Ascending aorta (tissue), 2 donors: ENCODE measurements around the gene FADS6. TPM values are rescaled to one million over a fixed set of nuclear protein-coding genes. Genes with fewer than 3 reads are reported as not detected.

ENCODE experiments used
- DNase-seq, 2 donors: peaks; one replicate each; pipeline ENCODE4 v3.0.0-alpha.2; 2019; ENCODE audit warnings: low spot score in 2 of 2
- H3K27ac ChIP-seq, 2 donors: fragments of 200-600 bp; sonication (generic); one replicate each; pipeline ENCODE4 v1.5.1; 2016 to 2017; ENCODE audit warnings: mild to moderate bottlenecking in 1 of 2
- H3K27me3 ChIP-seq: fragments of 200-600 bp; sonication (generic); one replicate; pipeline ENCODE4 v1.5.1; 2017
- H3K36me3 ChIP-seq, 2 donors: fragments of 200-600 bp; sonication (generic); one replicate each; pipeline ENCODE4 v1.5.1; 2016
- H3K4me1 ChIP-seq, 2 donors: fragments of 200-600 bp; sonication (generic); one replicate each; pipeline ENCODE4 v1.5.1; 2016 to 2017; ENCODE audit warnings: mild to moderate bottlenecking in 1 of 2
- H3K4me3 ChIP-seq, 2 donors: fragments of 200-600 bp; sonication (generic); one replicate each; pipeline ENCODE4 v1.5.1; 2016 to 2017; ENCODE audit warnings: mild to moderate bottlenecking in 1 of 2
- H3K9me3 ChIP-seq, 2 donors: fragments of 200-600 bp; sonication (generic); one replicate each; pipeline ENCODE4 v1.5.1; 2016
- intact Hi-C: fragments of 100-400 bp; cut with DNase I; formaldehyde crosslinking; loops from one replicate; pipeline ENCODE4 v1.15.1; 2023
- total RNA-seq: library from RNA; depleted of rRNA; stranded (reverse); fragments of >200 nt; gene quantifications from one replicate; pipeline ENCODE4 v1.1.0, GENCODE V29; 2016
- TF ChIP-seq, protein P1 (sequence below), 3 experiments: fragments of 200-600 bp in 2 of 3; fragments of 450-650 bp in 1 of 3; sonication (generic) in 2 of 3; IDR thresholded peaks; one replicate each; pipeline ENCODE4 v1.5.1; 2016 to 2019; ENCODE audit warnings: antibody characterized with exemption in 3 of 3, mild to moderate bottlenecking in 1 of 3, moderate library complexity in 1 of 3

Gene FADS6
- total RNA-seq, 1 donor from 2014 or later, result not detected

DNA sequence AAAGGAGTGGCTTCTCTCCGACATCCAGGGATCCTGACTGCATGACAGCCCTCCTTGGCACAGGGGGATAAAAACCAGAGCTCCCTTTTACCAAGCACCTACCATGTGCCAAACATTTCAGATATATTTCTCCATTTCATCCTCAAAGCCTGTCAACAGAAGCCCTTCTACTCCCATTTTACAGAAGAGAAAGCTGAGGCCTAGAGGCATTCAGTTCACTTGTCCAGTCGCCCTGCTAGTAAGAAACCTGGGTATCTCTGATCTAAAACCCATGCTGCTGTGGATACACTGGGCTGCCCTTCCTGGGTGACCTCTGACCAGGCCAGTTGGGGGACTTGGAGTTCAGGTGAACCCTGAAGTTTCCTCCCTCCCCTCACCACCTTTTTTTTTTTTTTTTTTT is 14.8 kb downstream of the FADS6 start:
- peaks cover 0 to 7% of the 10 kb centered on the region in 2 donors for H3K4me1 ChIP-seq
- no peaks in the 10 kb centered on the region for H3K9me3 ChIP-seq
- TF ChIP-seq, protein P1, sequence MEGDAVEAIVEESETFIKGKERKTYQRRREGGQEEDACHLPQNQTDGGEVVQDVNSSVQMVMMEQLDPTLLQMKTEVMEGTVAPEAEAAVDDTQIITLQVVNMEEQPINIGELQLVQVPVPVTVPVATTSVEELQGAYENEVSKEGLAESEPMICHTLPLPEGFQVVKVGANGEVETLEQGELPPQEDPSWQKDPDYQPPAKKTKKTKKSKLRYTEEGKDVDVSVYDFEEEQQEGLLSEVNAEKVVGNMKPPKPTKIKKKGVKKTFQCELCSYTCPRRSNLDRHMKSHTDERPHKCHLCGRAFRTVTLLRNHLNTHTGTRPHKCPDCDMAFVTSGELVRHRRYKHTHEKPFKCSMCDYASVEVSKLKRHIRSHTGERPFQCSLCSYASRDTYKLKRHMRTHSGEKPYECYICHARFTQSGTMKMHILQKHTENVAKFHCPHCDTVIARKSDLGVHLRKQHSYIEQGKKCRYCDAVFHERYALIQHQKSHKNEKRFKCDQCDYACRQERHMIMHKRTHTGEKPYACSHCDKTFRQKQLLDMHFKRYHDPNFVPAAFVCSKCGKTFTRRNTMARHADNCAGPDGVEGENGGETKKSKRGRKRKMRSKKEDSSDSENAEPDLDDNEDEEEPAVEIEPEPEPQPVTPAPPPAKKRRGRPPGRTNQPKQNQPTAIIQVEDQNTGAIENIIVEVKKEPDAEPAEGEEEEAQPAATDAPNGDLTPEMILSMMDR (IDR thresholded peaks at IDR 0.05), result no peak
- intact Hi-C loops, result loop anchor here (10.0 kb wide), 2 partner anchors 664 to 1784 kb away; partner anchors contain the start of genes SLC39A11 and TTYH2
- H3K36me3 ChIP-seq, result no peaks in the 10 kb centered on the region
- no peaks in the 10 kb centered on the region for H3K27me3 ChIP-seq
- no peak overlapping the region for H3K27ac ChIP-seq
- no peak overlapping the region for H3K4me3 ChIP-seq
- DNase-seq, result no peak

DNA sequence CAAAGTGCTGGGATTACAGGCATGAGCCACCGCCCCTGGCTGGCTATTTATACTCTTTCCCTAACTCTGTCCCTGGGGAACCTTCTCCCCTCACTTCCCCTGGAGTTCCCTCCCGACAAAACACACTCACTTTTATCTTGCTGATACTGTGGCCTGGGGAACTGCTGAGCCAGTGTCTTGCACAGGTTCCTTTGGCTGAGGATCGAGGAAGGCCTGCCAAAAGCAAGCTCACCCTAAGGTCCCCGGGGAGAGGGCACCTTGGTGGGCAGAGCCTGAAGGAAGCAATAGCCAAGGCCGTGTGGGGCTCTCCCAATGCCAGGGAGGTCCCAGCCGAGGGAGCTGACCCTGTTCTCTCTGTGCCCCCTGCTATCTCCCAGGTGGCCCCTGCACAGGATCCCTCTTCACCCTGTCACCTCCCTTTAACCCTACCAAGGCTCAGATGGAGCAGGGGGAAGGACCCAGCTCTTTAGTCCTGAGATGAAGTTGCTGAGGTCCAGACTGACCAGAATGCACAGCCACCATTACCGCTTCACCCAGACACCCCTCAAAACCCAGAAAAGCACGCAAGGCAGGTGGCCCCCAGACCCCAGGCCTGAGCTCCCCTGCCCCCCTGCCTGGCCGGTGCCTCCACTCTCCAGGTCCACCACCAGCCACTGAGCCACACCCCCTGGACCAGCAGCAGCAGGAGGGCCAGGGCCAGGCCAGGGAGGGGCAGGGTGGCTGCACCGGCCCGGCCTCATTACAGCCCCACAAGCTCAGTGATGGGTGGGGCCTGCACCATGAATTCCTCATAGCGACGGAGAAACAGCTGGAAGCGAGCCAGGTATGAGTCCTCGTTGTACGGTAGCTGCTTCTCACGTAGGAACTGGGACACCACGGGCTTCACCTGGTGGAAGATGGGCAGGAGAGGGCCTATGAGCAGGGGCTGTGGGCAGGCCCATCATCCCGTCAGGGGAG is 15.6 kb downstream of the FADS6 start:
- peaks cover 0 to 8% of the 10 kb centered on the region in 2 donors for H3K4me1 ChIP-seq
- H3K9me3 ChIP-seq, result no peaks in the 10 kb centered on the region
- no peak overlapping the region for H3K27ac ChIP-seq
- no peak for DNase-seq
- no peak overlapping the region for H3K4me3 ChIP-seq
- intact Hi-C loops, result loop anchor here (10.0 kb wide), 2 partner anchors 663 to 1783 kb away; partner anchors contain the start of genes SLC39A11 and TTYH2
- TF ChIP-seq, protein P1 (IDR thresholded peaks at IDR 0.05), result no peak
- no peaks in the 10 kb centered on the region for H3K36me3 ChIP-seq
- no peaks in the 10 kb centered on the region for H3K27me3 ChIP-seq

DNA sequence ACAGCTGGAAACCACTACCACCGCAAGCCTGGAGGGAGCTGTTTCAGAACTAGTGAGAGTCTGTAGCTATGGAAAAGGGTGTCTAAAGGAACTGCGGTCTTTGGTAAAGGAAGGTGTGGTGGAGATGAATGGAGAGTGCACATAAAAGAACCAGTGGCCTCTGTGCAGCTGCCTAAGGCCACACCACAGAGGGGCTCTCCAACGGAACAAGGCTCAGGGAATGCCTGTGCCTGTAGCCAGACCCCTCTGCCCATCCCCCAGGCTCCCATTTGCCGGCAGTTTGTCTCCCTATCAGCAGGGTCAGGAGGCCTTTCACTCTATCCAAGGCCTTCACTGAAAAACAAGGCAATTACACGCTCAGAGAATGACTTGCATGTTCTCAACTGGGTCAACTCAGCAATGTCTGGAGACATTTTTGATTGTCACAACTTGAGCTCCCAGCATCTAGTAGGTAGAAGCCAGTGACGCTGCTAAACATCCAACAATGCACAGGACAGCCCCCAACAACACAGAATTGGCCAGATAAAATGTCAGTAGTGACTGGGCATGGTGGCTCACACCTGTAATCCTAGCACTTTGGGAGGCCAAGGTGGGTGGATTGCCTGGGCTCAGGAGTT is 17.3 kb downstream of the FADS6 start:
- no peak for DNase-seq
- Histone ChIP-seq H3K36me3 (no peaks in the 10 kb centered on the region), H3K9me3 (no peaks in the 10 kb centered on the region), H3K4me1 (peaks cover 6 to 16% of the 10 kb centered on the region in 2 donors), H3K27ac (no peak overlapping the region), H3K4me3 (no peak overlapping the region), H3K27me3 (no peaks in the 10 kb centered on the region)
- intact Hi-C loops, result loop anchor here (10.0 kb wide), 2 partner anchors 661 to 1781 kb away; partner anchors contain the start of genes SLC39A11 and TTYH2
- TF ChIP-seq, protein P1 (IDR thresholded peaks at IDR 0.05), result no peak

DNA sequence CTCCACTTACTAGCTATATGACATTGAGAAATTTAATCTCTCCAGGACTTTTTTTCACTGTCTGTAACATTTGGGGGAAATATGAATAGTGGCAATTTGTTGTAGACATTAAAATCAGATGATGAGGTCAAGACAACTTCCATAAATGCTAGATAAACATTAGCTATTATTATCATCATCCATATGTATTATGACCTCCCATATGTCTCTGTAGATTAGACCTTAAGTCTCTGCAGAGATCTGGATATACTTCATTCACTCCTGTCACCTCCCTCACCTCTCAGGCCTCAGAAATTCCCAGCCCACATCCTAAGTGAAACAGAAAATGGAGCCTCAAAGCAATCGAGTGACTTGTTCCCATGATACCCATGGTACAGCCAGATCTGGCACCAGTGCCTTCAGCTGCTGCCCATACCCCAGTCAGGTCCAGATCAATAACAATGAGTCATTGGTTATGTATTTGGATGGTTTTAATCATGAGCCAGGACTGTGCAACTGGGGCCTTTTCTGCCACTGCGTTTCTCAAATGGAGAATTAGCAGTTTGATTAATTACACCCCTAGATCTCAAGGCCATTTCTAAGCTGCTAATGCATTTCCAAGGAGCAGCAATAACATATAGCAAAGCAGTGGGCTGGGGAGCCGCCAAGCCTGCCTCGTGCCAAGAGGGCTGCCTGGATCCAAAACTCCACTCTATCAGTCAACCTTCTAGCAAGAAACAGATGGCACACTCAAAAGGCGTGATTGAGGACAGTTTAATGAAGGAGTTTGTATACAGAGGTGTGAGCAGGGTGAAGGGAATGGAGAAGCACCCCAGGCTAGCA is 18.1 kb downstream of the FADS6 start:
- Histone ChIP-seq H3K4me3 (no peak overlapping the region), H3K36me3 (no peaks in the 10 kb centered on the region), H3K27ac (no peak overlapping the region), H3K4me1 (peaks cover 6 to 16% of the 10 kb centered on the region in 2 donors), H3K9me3 (no peaks in the 10 kb centered on the region), H3K27me3 (no peaks in the 10 kb centered on the region)
- intact Hi-C loops, result loop anchor here (10.0 kb wide), 2 partner anchors 661 to 1781 kb away; partner anchors contain the start of genes SLC39A11 and TTYH2
- DNase-seq, result no peak
- TF ChIP-seq, protein P1 (IDR thresholded peaks at IDR 0.05), result no peak

DNA sequence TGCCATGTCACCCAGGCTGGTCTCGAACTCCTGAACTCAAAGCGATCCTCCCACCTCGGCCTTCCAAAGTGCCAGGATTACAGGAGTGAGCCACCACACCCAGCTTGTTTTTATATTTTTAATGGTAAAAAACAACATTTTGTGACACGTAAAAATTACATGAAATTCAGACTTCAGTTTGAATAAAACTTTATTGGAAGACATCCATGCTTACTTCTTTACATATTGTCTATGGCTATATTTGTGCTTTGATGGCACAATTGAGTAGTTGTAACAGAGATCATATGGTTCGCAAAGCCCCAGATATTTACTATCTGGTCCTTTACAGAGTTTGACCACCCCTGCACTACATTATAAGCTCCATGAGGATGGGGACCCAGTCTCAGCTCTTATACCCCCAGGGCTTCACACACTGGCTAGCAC is 18.8 kb downstream of the FADS6 start:
- DNase-seq, result no peak
- no peaks in the 10 kb centered on the region for H3K36me3 ChIP-seq
- TF ChIP-seq, protein P1 (IDR thresholded peaks at IDR 0.05), result no peak
- no peak overlapping the region for H3K27ac ChIP-seq
- no peaks in the 10 kb centered on the region for H3K27me3 ChIP-seq
- peaks cover 6 to 16% of the 10 kb centered on the region in 2 donors for H3K4me1 ChIP-seq
- no peaks in the 10 kb centered on the region for H3K9me3 ChIP-seq
- H3K4me3 ChIP-seq, result no peak overlapping the region
- intact Hi-C loops, result loop anchor here (5.0 to 10.0 kb wide), 4 partner anchors 427 to 1780 kb away; partner anchors contain the start of genes GPRC5C, SLC39A11 and TTYH2
